HepG2 (cell line): ENCODE results near the gene ZFP3. TPM values are rescaled to one million over a fixed set of nuclear protein-coding genes. Genes with fewer than 3 reads are reported as not detected.

ENCODE experiments used
- ATAC-seq: fragments of 200-7000 bp; cut with Tn5 transposase; 3 replicates; pipeline ENCODE4 v1.9.1; 2020; ENCODE audit warnings: mild to moderate bottlenecking, moderate library complexity
- BruUV-seq: library from RNA; stranded (reverse); fragments of 400-500 nt; replicated peaks from 2 replicates; lab custom pipeline; 2021; lab: Mats Ljungman, UMichigan
- CTCF ChIA-PET: fragments of 300-600 bp; formaldehyde crosslinking; extraction: SDS; loops from one replicate; lab custom pipeline; 2021; ENCODE audit warnings: low total read pairs, inconsistent platforms, low intra/inter-chr PET ratio; lab: Yijun Ruan, JAX
- POLR2A ChIA-PET: fragments of 350-600 bp; sonication (Branson Sonifier 250); formaldehyde crosslinking; loops from one replicate; lab custom pipeline; 2020; ENCODE audit warnings: antibody characterized with exemption, inconsistent platforms; lab: Yijun Ruan, JAX
- DNase-seq: peaks from one replicate; pipeline ENCODE4 v3.0.0-alpha.2; 2015; ENCODE audit warnings: low spot score
- FAIRE-seq: peaks from 3 replicates; lab custom pipeline; 2011; peaks lifted over from hg19 to GRCh38; lab: Jason Lieb, UNC
- H2AFZ ChIP-seq: one replicate; pipeline ENCODE4 v1.6.1; 2011; ENCODE audit warnings: low read length, inconsistent platforms
- H3K27ac ChIP-seq: fragments of 300-600 bp; 3 replicates; pipeline ENCODE4 v1.8.0; 2011; ENCODE audit warnings: mixed run types, mild to moderate bottlenecking, mixed read lengths, low read length, inconsistent platforms; ENCODE audit not compliant: insufficient read depth; ENCODE audit errors: extremely low read length
- H3K27me3 ChIP-seq, 2 experiments: fragments of 200-600 bp in 1 of 2; 2 replicates in 1 of 2; 3 replicates in 1 of 2; pipeline versions ENCODE4 v1.6.0 to v1.8.0; 2011; ENCODE audit warnings: low read length in 2 of 2, mild to moderate bottlenecking in 2 of 2, moderate library complexity in 2 of 2, inconsistent platforms in 1 of 2; ENCODE audit not compliant: insufficient read depth in 2 of 2, control insufficient read depth in 1 of 2
- H3K36me3 ChIP-seq, 2 experiments: fragments of 200-600 bp in 1 of 2; replicated peaks in 1 of 2; 2 replicates in 1 of 2; 3 replicates in 1 of 2; pipeline versions ENCODE4 v1.5.1 to v1.8.0; 2011; ENCODE audit warnings: low read length in 2 of 2, inconsistent platforms in 1 of 2; ENCODE audit not compliant: insufficient read depth in 2 of 2, control insufficient read depth in 1 of 2
- H3K4me1 ChIP-seq: 2 replicates; pipeline ENCODE4 v1.5.1; 2012; ENCODE audit warnings: low read length, inconsistent platforms; ENCODE audit not compliant: insufficient read depth
- H3K4me2 ChIP-seq: 2 replicates; pipeline ENCODE4 v1.6.0; 2011; ENCODE audit warnings: low read depth, low read length, inconsistent platforms
- H3K4me3 ChIP-seq, 3 experiments: fragments of 200-600 bp in 1 of 3; sonication (generic), shearing (Covaris generic) in 1 of 3; replicated peaks in 1 of 3; 2 replicates each; pipeline ENCODE4 v1.5.1; 2011 to 2016; ENCODE audit warnings: low read length in 3 of 3, inconsistent platforms in 2 of 3, low read depth in 2 of 3, mild to moderate bottlenecking in 2 of 3, control low read depth in 1 of 3, mixed read lengths in 1 of 3; ENCODE audit not compliant: insufficient read depth in 1 of 3
- H3K79me2 ChIP-seq: one replicate; pipeline ENCODE4 v1.6.1; 2011; ENCODE audit warnings: low read length, inconsistent platforms; ENCODE audit not compliant: insufficient read depth
- H3K9ac ChIP-seq: 2 replicates; pipeline ENCODE4 v1.6.0; 2011; ENCODE audit warnings: mild to moderate bottlenecking, low read depth, low read length, inconsistent platforms; ENCODE audit not compliant: insufficient read depth
- H3K9me3 ChIP-seq: 2 replicates; pipeline ENCODE4 v1.5.1; 2012; ENCODE audit warnings: mild to moderate bottlenecking, low read length
- H4K20me1 ChIP-seq: 2 replicates; pipeline ENCODE4 v1.6.0; 2011; ENCODE audit warnings: inconsistent platforms, mild to moderate bottlenecking, low read length, moderate library complexity; ENCODE audit not compliant: insufficient read depth
- MAFF ChIP-seq: IDR thresholded peaks from 2 replicates; pipeline ENCODE4 v1.6.1; 2011; ENCODE audit warnings: low read depth, low read length, improper control_type of control experiment
- MAFK ChIP-seq, 2 experiments: IDR thresholded peaks in 1 of 2; conservative IDR thresholded peaks in 1 of 2; 2 replicates each; pipeline ENCODE4 v1.6.1; 2011; ENCODE audit warnings: improper control_type of control experiment in 2 of 2, low read length in 2 of 2
- WGBS: methylation state at CpG from one replicate; pipeline ENCODE4 v1.1.6; 2017; ENCODE audit warnings: low lambda C conversion rate; 5-methylcytosine and 5-hydroxymethylcytosine counted together
- in situ Hi-C: cut with HindIII; loops from 2 replicates; pipeline ENCODE4 v1.10.0; 2017; ENCODE audit warnings: low pct_unique_long_range_greater_than_20kb; ENCODE audit not compliant: extremely low pct_ligation_motif_present
- intact Hi-C: fragments of 100-400 bp; cut with micrococcal nuclease; formaldehyde crosslinking; loops from one replicate; pipeline ENCODE4 v1.10.0; 2022; ENCODE audit not compliant: unreplicated experiment
- polyA plus RNA-seq, 8 experiments: library from polyadenylated mRNA; depleted of rRNA in 3 of 8; stranded (reverse) in 7 of 8; unstranded in 1 of 8; fragments of >200 nt; fragmentation: Illumina TruSeq in 4 of 8; extraction: Trizol in 4 of 8; gene quantifications; 2 replicates each; pipeline versions ENCODE4 v1.2.1 to v1.2.3, GENCODE V29; 2011 to 2016; ENCODE audit warnings: low read depth in 4 of 8, missing spikeins in 1 of 8, mixed read lengths in 1 of 8; ENCODE audit not compliant: insufficient read depth in 1 of 8
- total RNA-seq, 5 experiments: library from RNA; depleted of rRNA; stranded (reverse); fragments of >200 nt; fragmentation: Illumina TruSeq; extraction: Trizol; gene quantifications; 2 replicates each; pipeline ENCODE4 v1.2.3, GENCODE V29; 2016; ENCODE audit warnings: low read depth in 1 of 5
- TF ChIP-seq, protein P1 (sequence below): sonication (generic); formaldehyde crosslinking; IDR thresholded peaks from 2 replicates; pipeline ENCODE4 v1.5.0; 2020; ENCODE audit warnings: mild to moderate bottlenecking, missing genetic modification reagents
- TF ChIP-seq, protein P2 (sequence below): sonication (generic); formaldehyde crosslinking; IDR thresholded peaks from 2 replicates; pipeline ENCODE4 v1.4.0; 2020; ENCODE audit warnings: missing genetic modification reagents, borderline replicate concordance

Gene ZFP3
- total and polyA plus RNA-seq, 2 of the 13 experiments (the other 11 are each of a cell fraction or from before 2014, with no cell fraction given): not detected

DNA sequence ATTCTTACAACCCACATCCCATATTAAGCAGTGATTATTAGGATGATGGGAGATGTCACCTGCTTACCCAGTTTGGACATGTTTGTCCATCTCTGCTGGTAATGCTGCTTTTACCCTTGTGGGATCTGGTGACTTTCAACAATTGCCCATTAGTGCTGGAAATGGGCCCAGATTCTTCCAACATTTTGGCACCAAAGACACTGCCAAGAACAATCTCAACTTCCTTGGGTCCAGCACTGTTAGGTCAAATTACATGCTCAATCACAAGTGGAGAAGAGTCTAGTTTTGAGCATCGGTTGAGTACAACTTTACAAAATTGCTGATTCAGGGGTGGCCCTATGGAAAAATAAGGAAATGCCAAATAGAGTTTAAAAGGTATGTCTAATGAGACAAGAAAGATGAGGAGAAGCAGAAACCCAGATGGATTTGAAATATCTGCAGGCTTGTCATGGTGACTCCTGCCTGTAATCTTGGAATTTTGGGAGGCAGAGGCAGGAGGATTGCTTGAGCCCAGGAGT lies 13.0 kb upstream of the ZFP3 start:
- BruUV-seq: no TSS peak
- Histone ChIP-seq H3K27me3 (no peaks in the 10 kb centered on the region), H3K4me3 (no peak overlapping the region), H3K79me2 (no peaks in the 10 kb centered on the region), H3K27ac (no peak overlapping the region), H4K20me1 (no peaks in the 10 kb centered on the region), H3K36me3 (no peaks in the 10 kb centered on the region), H3K4me2 (no peak overlapping the region), H3K9ac (no peak overlapping the region), H3K9me3 (no peaks in the 10 kb centered on the region), H3K4me1 (peaks cover 17% of the 10 kb centered on the region), H2AFZ (no peak overlapping the region)
- peak; percentile 36; the same call in 1 of the 2 replicates for TF ChIP-seq MAFF
- TF ChIP-seq MAFK (conservative IDR thresholded peaks at IDR 0.05 in 1 of 2, IDR thresholded peaks at IDR 0.05 in 1 of 2; ENCODE audit: low read length in 2 of 2): peak; percentile 32 to 66; a peak in 3 of 4 replicates
- TF ChIP-seq, protein P1, sequence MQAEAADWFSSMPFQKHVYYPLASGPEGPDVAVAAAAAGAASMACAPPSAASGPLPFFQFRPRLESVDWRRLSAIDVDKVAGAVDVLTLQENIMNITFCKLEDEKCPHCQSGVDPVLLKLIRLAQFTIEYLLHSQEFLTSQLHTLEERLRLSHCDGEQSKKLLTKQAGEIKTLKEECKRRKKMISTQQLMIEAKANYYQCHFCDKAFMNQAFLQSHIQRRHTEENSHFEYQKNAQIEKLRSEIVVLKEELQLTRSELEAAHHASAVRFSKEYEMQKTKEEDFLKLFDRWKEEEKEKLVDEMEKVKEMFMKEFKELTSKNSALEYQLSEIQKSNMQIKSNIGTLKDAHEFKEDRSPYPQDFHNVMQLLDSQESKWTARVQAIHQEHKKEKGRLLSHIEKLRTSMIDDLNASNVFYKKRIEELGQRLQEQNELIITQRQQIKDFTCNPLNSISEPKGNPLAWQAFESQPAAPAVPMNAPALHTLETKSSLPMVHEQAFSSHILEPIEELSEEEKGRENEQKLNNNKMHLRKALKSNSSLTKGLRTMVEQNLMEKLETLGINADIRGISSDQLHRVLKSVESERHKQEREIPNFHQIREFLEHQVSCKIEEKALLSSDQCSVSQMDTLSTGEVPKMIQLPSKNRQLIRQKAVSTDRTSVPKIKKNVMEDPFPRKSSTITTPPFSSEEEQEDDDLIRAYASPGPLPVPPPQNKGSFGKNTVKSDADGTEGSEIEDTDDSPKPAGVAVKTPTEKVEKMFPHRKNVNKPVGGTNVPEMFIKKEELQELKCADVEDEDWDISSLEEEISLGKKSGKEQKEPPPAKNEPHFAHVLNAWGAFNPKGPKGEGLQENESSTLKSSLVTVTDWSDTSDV (CRISPR knock-in tag): no peak
- TF ChIP-seq, protein P2, sequence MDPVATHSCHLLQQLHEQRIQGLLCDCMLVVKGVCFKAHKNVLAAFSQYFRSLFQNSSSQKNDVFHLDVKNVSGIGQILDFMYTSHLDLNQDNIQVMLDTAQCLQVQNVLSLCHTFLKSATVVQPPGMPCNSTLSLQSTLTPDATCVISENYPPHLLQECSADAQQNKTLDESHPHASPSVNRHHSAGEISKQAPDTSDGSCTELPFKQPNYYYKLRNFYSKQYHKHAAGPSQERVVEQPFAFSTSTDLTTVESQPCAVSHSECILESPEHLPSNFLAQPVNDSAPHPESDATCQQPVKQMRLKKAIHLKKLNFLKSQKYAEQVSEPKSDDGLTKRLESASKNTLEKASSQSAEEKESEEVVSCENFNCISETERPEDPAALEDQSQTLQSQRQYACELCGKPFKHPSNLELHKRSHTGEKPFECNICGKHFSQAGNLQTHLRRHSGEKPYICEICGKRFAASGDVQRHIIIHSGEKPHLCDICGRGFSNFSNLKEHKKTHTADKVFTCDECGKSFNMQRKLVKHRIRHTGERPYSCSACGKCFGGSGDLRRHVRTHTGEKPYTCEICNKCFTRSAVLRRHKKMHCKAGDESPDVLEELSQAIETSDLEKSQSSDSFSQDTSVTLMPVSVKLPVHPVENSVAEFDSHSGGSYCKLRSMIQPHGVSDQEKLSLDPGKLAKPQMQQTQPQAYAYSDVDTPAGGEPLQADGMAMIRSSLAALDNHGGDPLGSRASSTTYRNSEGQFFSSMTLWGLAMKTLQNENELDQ (CRISPR knock-in tag): no peak
- no peak for ATAC-seq
- 0% methylated on average over 1 of the region's 1 CpG for WGBS
- in situ Hi-C loops: loop anchor here (5.0 kb wide), 1 partner anchor 88 kb away; no protein-coding TSS in a partner anchor
- intact Hi-C loops: loop anchor here (10.0 kb wide), 1 partner anchor 160 kb away; the partner anchor contains the start of gene CHRNE
- CTCF ChIA-PET: no interaction called here
- DNase-seq: no peak
- POLR2A ChIA-PET: interaction anchor here (0.6 kb wide), 1 partner anchor 86 kb away, joined by 3 read pairs; no protein-coding TSS in a partner anchor
- no peak for FAIRE-seq
